GM12874 (cell line): ENCODE measurements around the gene SLC12A7.

Experiments
- TF ChIP-seq, protein P1 (sequence below): IDR thresholded peaks from 2 replicates; pipeline ENCODE4 v1.5.1; 2011; ENCODE audit warnings: low read depth, mild to moderate bottlenecking, control low read depth, low read length, moderate library complexity; ENCODE audit not compliant: insufficient read depth

Gene SLC12A7

GRCh38 chr5:1111727-1112289, at the start of gene SLC12A7:
Gene SLC12A7, minus strand, starts transcription at chr5:1112063. Its CDS starts 72 bp downstream, at chr5:1111991.
- TF ChIP-seq, protein P1, sequence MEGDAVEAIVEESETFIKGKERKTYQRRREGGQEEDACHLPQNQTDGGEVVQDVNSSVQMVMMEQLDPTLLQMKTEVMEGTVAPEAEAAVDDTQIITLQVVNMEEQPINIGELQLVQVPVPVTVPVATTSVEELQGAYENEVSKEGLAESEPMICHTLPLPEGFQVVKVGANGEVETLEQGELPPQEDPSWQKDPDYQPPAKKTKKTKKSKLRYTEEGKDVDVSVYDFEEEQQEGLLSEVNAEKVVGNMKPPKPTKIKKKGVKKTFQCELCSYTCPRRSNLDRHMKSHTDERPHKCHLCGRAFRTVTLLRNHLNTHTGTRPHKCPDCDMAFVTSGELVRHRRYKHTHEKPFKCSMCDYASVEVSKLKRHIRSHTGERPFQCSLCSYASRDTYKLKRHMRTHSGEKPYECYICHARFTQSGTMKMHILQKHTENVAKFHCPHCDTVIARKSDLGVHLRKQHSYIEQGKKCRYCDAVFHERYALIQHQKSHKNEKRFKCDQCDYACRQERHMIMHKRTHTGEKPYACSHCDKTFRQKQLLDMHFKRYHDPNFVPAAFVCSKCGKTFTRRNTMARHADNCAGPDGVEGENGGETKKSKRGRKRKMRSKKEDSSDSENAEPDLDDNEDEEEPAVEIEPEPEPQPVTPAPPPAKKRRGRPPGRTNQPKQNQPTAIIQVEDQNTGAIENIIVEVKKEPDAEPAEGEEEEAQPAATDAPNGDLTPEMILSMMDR, result no peak

- TF ChIP-seq, protein P1, result no peak
Measured at GRCh38 chr5:1161108-1161832, 49.4 kb upstream of the SLC12A7 start.

GRCh38 chr5:1159774-1160406, 48.0 kb upstream of the SLC12A7 start:
- TF ChIP-seq, protein P1, result no peak

DNA sequence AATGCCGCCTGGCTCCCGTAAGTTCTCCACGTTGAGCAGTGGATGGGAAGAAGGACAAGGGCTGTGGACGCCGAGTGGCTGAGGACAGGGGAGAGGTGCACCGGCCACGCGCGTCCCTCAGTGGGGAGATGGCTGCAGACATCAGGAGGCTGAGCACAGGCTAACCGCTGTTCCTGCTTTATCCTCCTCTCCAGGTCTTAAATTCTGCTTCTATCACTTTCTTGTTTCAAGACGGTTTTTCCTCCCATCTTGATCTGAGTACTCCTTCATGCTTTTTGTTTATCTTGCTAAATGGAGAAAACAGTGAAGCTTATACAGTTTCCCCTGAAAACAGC, 47.4 kb upstream of the SLC12A7 start:
- TF ChIP-seq, protein P1, result no peak

GRCh38 chr5:1158647-1159340, 46.9 kb upstream of the SLC12A7 start:
- TF ChIP-seq, protein P1, result no peak

DNA sequence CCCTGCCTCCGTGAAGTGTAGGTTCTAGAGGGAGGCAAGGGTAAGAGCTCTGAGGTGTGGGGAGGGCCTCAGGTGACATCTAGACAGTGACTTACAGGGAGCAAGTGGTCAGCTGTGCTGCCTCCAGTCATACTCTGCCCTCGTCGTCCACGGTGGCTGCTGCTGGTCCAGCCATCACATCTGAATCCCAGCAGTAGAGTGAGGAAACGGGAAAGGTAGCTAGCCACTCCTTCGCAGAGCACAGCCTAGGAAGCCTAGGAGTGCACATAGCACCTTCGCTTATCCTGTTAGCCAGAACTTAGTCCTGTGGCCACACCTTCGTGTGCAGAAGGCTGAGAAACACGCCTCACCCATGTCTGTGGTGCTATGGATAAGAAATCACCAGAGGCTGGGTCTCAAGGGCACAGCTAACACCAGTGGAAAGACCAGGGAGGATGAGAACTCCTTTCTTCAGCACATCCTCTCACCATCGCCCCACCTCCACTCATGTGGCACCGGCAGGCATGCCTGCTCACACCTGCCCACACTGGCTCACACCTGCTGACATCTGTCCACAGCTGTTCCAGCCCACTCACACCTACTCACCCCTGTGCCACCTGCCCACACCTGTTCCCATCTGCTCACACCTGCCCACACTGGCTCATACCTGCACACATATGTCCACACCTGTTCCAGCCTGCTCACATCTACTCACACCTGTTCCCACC, 45.0 kb upstream of the SLC12A7 start:
- TF ChIP-seq, protein P1, result no peak
